ENCODE measurements around the gene SPI1.

GRCh38 chr11:47383071-47383470 lies 4.7 kb upstream of the SPI1 start:
- TF ChIP-seq, protein P1, sequence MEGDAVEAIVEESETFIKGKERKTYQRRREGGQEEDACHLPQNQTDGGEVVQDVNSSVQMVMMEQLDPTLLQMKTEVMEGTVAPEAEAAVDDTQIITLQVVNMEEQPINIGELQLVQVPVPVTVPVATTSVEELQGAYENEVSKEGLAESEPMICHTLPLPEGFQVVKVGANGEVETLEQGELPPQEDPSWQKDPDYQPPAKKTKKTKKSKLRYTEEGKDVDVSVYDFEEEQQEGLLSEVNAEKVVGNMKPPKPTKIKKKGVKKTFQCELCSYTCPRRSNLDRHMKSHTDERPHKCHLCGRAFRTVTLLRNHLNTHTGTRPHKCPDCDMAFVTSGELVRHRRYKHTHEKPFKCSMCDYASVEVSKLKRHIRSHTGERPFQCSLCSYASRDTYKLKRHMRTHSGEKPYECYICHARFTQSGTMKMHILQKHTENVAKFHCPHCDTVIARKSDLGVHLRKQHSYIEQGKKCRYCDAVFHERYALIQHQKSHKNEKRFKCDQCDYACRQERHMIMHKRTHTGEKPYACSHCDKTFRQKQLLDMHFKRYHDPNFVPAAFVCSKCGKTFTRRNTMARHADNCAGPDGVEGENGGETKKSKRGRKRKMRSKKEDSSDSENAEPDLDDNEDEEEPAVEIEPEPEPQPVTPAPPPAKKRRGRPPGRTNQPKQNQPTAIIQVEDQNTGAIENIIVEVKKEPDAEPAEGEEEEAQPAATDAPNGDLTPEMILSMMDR (IDR thresholded peaks at IDR 0.05), result no peak
- TF ChIP-seq POLR2A (IDR thresholded peaks at IDR 0.05), result no peak

All from breast epithelium (tissue), 3 donors.